Skeletal muscle satellite cell (primary cell): ENCODE measurements around the gene KANSL1.

Source experiments
- H3K27me3 ChIP-seq: 2 replicates; pipeline ENCODE4 v1.7.0; 2013; ENCODE audit warnings: low read length; ENCODE audit not compliant: control insufficient read depth, insufficient read depth
- H3K36me3 ChIP-seq: 2 replicates; pipeline ENCODE4 v1.7.0; 2013; ENCODE audit warnings: mild to moderate bottlenecking, control low read depth, low read length; ENCODE audit not compliant: insufficient read depth
- H3K4me1 ChIP-seq: 2 replicates; pipeline ENCODE4 v1.7.0; 2013; ENCODE audit warnings: low read length; ENCODE audit not compliant: control insufficient read depth, insufficient read depth
- H3K4me2 ChIP-seq: 2 replicates; pipeline ENCODE4 v1.7.0; 2013; ENCODE audit warnings: mild to moderate bottlenecking, low read length
- H3K4me3 ChIP-seq: 2 replicates; pipeline ENCODE4 v1.7.0; 2013; ENCODE audit warnings: low read length
- H3K9ac ChIP-seq: 2 replicates; pipeline ENCODE4 v1.7.0; 2013; ENCODE audit warnings: mild to moderate bottlenecking, low read depth, low read length, moderate library complexity
- H3K9me3 ChIP-seq: replicated peaks from 2 replicates; pipeline ENCODE4 v1.7.0; 2013; ENCODE audit warnings: mild to moderate bottlenecking, control low read depth, low read length

Gene KANSL1

GRCh38 chr17:46043606-46044005 lies 149.6 kb downstream of the KANSL1 start:
- no peak overlapping the region for H3K4me3 ChIP-seq
- H3K9me3 ChIP-seq: no peaks in the 10 kb centered on the region
- no peak overlapping the region for H3K9ac ChIP-seq
- no peaks in the 10 kb centered on the region for H3K27me3 ChIP-seq
- no peak overlapping the region for H3K4me2 ChIP-seq
- H3K4me1 ChIP-seq: no peaks in the 10 kb centered on the region
- H3K36me3 ChIP-seq: peaks cover 74% of the 10 kb centered on the region

GRCh38 chr17:46042925-46043324 lies 150.3 kb downstream of the KANSL1 start:
- no peaks in the 10 kb centered on the region for H3K9me3 ChIP-seq
- no peaks in the 10 kb centered on the region for H3K4me1 ChIP-seq
- H3K9ac ChIP-seq: no peak overlapping the region
- H3K4me3 ChIP-seq: no peak overlapping the region
- H3K4me2 ChIP-seq: no peak overlapping the region
- H3K27me3 ChIP-seq: no peaks in the 10 kb centered on the region
- peaks cover 74% of the 10 kb centered on the region for H3K36me3 ChIP-seq

- Histone ChIP-seq H3K27me3 (no peaks in the 10 kb centered on the region), H3K9me3 (no peaks in the 10 kb centered on the region), H3K9ac (no peak overlapping the region), H3K4me2 (no peak overlapping the region), H3K4me1 (no peaks in the 10 kb centered on the region), H3K36me3 (peaks cover 76% of the 10 kb centered on the region), H3K4me3 (no peak overlapping the region)
These were observed 151.0 kb downstream of the KANSL1 start for GRCh38 chr17:46042246-46042645.

- no peaks in the 10 kb centered on the region for H3K9me3 ChIP-seq
- H3K4me2 ChIP-seq: no peak overlapping the region
- H3K4me3 ChIP-seq: no peak overlapping the region
- H3K36me3 ChIP-seq: peaks cover 76% of the 10 kb centered on the region
- H3K4me1 ChIP-seq: no peaks in the 10 kb centered on the region
- H3K27me3 ChIP-seq: no peaks in the 10 kb centered on the region
- H3K9ac ChIP-seq: no peak overlapping the region
These were observed 153.5 kb downstream of the KANSL1 start for GRCh38 chr17:46039592-46040186.

GRCh38 chr17:46038937-46039336 lies 154.3 kb downstream of the KANSL1 start:
- Histone ChIP-seq H3K4me3 (no peak overlapping the region), H3K9me3 (no peaks in the 10 kb centered on the region), H3K27me3 (no peaks in the 10 kb centered on the region), H3K4me2 (no peak overlapping the region), H3K9ac (no peak overlapping the region), H3K4me1 (no peaks in the 10 kb centered on the region), H3K36me3 (peaks cover 81% of the 10 kb centered on the region)

GRCh38 chr17:46038414-46038813 lies 154.8 kb downstream of the KANSL1 start:
- H3K9ac ChIP-seq: no peak overlapping the region
- no peaks in the 10 kb centered on the region for H3K9me3 ChIP-seq
- H3K4me1 ChIP-seq: no peaks in the 10 kb centered on the region
- no peaks in the 10 kb centered on the region for H3K27me3 ChIP-seq
- no peak overlapping the region for H3K4me2 ChIP-seq
- H3K36me3 ChIP-seq: peaks cover 81% of the 10 kb centered on the region
- H3K4me3 ChIP-seq: no peak overlapping the region

GRCh38 chr17:46037722-46038255 lies 155.4 kb downstream of the KANSL1 start:
- Histone ChIP-seq H3K36me3 (peaks cover 81% of the 10 kb centered on the region), H3K27me3 (no peaks in the 10 kb centered on the region)

GRCh38 chr17:46036491-46036890 lies 156.7 kb downstream of the KANSL1 start:
- H3K9ac ChIP-seq: no peak overlapping the region
- H3K4me1 ChIP-seq: no peaks in the 10 kb centered on the region
- no peaks in the 10 kb centered on the region for H3K27me3 ChIP-seq
- H3K4me2 ChIP-seq: no peak overlapping the region
- H3K9me3 ChIP-seq: no peaks in the 10 kb centered on the region
- peaks cover 84% of the 10 kb centered on the region for H3K36me3 ChIP-seq
- H3K4me3 ChIP-seq: no peak overlapping the region

More at GRCh38 chr17:46037722-46038255, 155.4 kb downstream of the KANSL1 start:
- Histone ChIP-seq H3K9ac (no peak overlapping the region), H3K9me3 (no peaks in the 10 kb centered on the region), H3K4me3 (no peak overlapping the region), H3K4me2 (no peak overlapping the region), H3K4me1 (no peaks in the 10 kb centered on the region)

GRCh38 chr17:46035112-46035818 lies 158.0 kb downstream of the KANSL1 start:
- Histone ChIP-seq H3K4me3 (no peak overlapping the region), H3K4me2 (no peak overlapping the region), H3K27me3 (no peaks in the 10 kb centered on the region), H3K36me3 (peaks cover 89% of the 10 kb centered on the region), H3K9ac (no peak overlapping the region), H3K9me3 (no peaks in the 10 kb centered on the region), H3K4me1 (no peaks in the 10 kb centered on the region)

GRCh38 chr17:46033392-46033791 lies 159.8 kb downstream of the KANSL1 start:
- peaks cover 76% of the 10 kb centered on the region for H3K36me3 ChIP-seq
- H3K4me3 ChIP-seq: no peak overlapping the region
- no peaks in the 10 kb centered on the region for H3K27me3 ChIP-seq
- H3K9me3 ChIP-seq: no peaks in the 10 kb centered on the region
- no peaks in the 10 kb centered on the region for H3K4me1 ChIP-seq
- no peak overlapping the region for H3K4me2 ChIP-seq
- no peak overlapping the region for H3K9ac ChIP-seq

GRCh38 chr17:46032909-46033308 lies 160.3 kb downstream of the KANSL1 start:
- H3K27me3 ChIP-seq: no peaks in the 10 kb centered on the region
- no peak overlapping the region for H3K4me2 ChIP-seq
- peaks cover 75% of the 10 kb centered on the region for H3K36me3 ChIP-seq
- H3K4me1 ChIP-seq: no peaks in the 10 kb centered on the region
- H3K9ac ChIP-seq: no peak overlapping the region
- H3K9me3 ChIP-seq: no peaks in the 10 kb centered on the region
- H3K4me3 ChIP-seq: no peak overlapping the region

GRCh38 chr17:46031920-46032319 lies 161.3 kb downstream of the KANSL1 start:
- Histone ChIP-seq H3K9ac (no peak overlapping the region), H3K4me1 (no peaks in the 10 kb centered on the region), H3K36me3 (peaks cover 67% of the 10 kb centered on the region), H3K27me3 (no peaks in the 10 kb centered on the region), H3K4me3 (no peak overlapping the region), H3K9me3 (no peaks in the 10 kb centered on the region), H3K4me2 (no peak overlapping the region)
